ENCODE measurements around the gene HYDIN. TPM values are rescaled to one million over a fixed set of nuclear protein-coding genes. Genes with fewer than 3 reads are reported as not detected.

HYDIN gene
- total RNA-seq (6.8 TPM), polyA plus RNA-seq (0.15 TPM)

GRCh38 chr16:71230122-71230845 lies at the start of gene HYDIN:
HYDIN (minus strand) TSS chr16:71230722; CDS start chr16:71186895, 43,827 bp downstream.
- no peaks in the 10 kb centered on the region for H3K36me3 ChIP-seq (ENCODE audit: insufficient read depth)
- 10% methylated on average over 38 of the region's 38 CpGs for WGBS
- no peaks in the 10 kb centered on the region for H3K4me1 ChIP-seq (ENCODE audit: insufficient read depth)
- H3K27ac ChIP-seq (ENCODE audit: low read depth) = no peak within 1 kb of the TSS
- no peak within 1 kb of the TSS for H3K4me3 ChIP-seq (ENCODE audit: low read depth, low read length)
- peak; percentile 58 for DNase-seq (ENCODE audit: extremely low spot score)

- 93% methylated on average over 4 of the region's 4 CpGs for WGBS
- H3K36me3 ChIP-seq (ENCODE audit: insufficient read depth) = no peaks in the 10 kb centered on the region
- DNase-seq (ENCODE audit: extremely low spot score) = no peak
These were observed 46.2 kb upstream of the HYDIN start for GRCh38 chr16:71276589-71277334.

GRCh38 chr16:71273384-71273783 lies 42.9 kb upstream of the HYDIN start:
- no peaks in the 10 kb centered on the region for H3K36me3 ChIP-seq (ENCODE audit: insufficient read depth)
- no peak overlapping the region for H3K27ac ChIP-seq (ENCODE audit: low read depth)
- DNase-seq (ENCODE audit: extremely low spot score) = no peak
- 99% methylated on average over 1 of the region's 1 CpG for WGBS
- no peaks in the 10 kb centered on the region for H3K4me1 ChIP-seq (ENCODE audit: insufficient read depth)
- H3K4me3 ChIP-seq (ENCODE audit: low read depth, low read length) = no peak overlapping the region

More at GRCh38 chr16:71276589-71277334, 46.2 kb upstream of the HYDIN start:
- no peak overlapping the region for H3K4me3 ChIP-seq (ENCODE audit: low read depth, low read length)
- no peak overlapping the region for H3K27ac ChIP-seq (ENCODE audit: low read depth)
- no peaks in the 10 kb centered on the region for H3K4me1 ChIP-seq (ENCODE audit: insufficient read depth)

- H3K36me3 ChIP-seq (ENCODE audit: insufficient read depth) = no peaks in the 10 kb centered on the region
- no peak for DNase-seq (ENCODE audit: extremely low spot score)
- WGBS = 36% methylated on average over 3 of the region's 3 CpGs
- H3K4me3 ChIP-seq (ENCODE audit: low read depth, low read length) = no peak overlapping the region
- no peak overlapping the region for H3K27ac ChIP-seq (ENCODE audit: low read depth)
- no peaks in the 10 kb centered on the region for H3K4me1 ChIP-seq (ENCODE audit: insufficient read depth)
These were observed 33.8 kb upstream of the HYDIN start for GRCh38 chr16:71264299-71264698.

- no peak for DNase-seq (ENCODE audit: extremely low spot score)
- Histone ChIP-seq H3K36me3 (ENCODE audit: insufficient read depth) (no peaks in the 10 kb centered on the region), H3K4me3 (ENCODE audit: low read depth, low read length) (no peak overlapping the region), H3K4me1 (ENCODE audit: insufficient read depth) (no peaks in the 10 kb centered on the region), H3K27ac (ENCODE audit: low read depth) (no peak overlapping the region)
- WGBS = 79% methylated on average over 3 of the region's 3 CpGs
These were observed 33.1 kb upstream of the HYDIN start for GRCh38 chr16:71263582-71263981.

GRCh38 chr16:71262391-71262790 lies 31.9 kb upstream of the HYDIN start:
- H3K4me1 ChIP-seq (ENCODE audit: insufficient read depth) = no peaks in the 10 kb centered on the region
- no peaks in the 10 kb centered on the region for H3K36me3 ChIP-seq (ENCODE audit: insufficient read depth)
- 84% methylated on average over 5 of the region's 5 CpGs for WGBS
- no peak overlapping the region for H3K27ac ChIP-seq (ENCODE audit: low read depth)
- H3K4me3 ChIP-seq (ENCODE audit: low read depth, low read length) = no peak overlapping the region
- no peak for DNase-seq (ENCODE audit: extremely low spot score)

GRCh38 chr16:71260995-71261394 lies 30.5 kb upstream of the HYDIN start:
- no peak overlapping the region for H3K27ac ChIP-seq (ENCODE audit: low read depth)
- no peaks in the 10 kb centered on the region for H3K36me3 ChIP-seq (ENCODE audit: insufficient read depth)
- H3K4me3 ChIP-seq (ENCODE audit: low read depth, low read length) = no peak overlapping the region
- no peaks in the 10 kb centered on the region for H3K4me1 ChIP-seq (ENCODE audit: insufficient read depth)
- no peak for DNase-seq (ENCODE audit: extremely low spot score)

- no peaks in the 10 kb centered on the region for H3K4me1 ChIP-seq (ENCODE audit: insufficient read depth)
- H3K36me3 ChIP-seq (ENCODE audit: insufficient read depth) = no peaks in the 10 kb centered on the region
- 78% methylated on average over 5 of the region's 5 CpGs for WGBS
- no peak for DNase-seq (ENCODE audit: extremely low spot score)
- H3K27ac ChIP-seq (ENCODE audit: low read depth) = no peak overlapping the region
- no peak overlapping the region for H3K4me3 ChIP-seq (ENCODE audit: low read depth, low read length)
These were observed 28.6 kb upstream of the HYDIN start for GRCh38 chr16:71259086-71259485.

- no peaks in the 10 kb centered on the region for H3K36me3 ChIP-seq (ENCODE audit: insufficient read depth)
- 73% methylated on average over 1 of the region's 1 CpG for WGBS
- H3K4me1 ChIP-seq (ENCODE audit: insufficient read depth) = no peaks in the 10 kb centered on the region
- no peak overlapping the region for H3K4me3 ChIP-seq (ENCODE audit: low read depth, low read length)
- no peak for DNase-seq (ENCODE audit: extremely low spot score)
- H3K27ac ChIP-seq (ENCODE audit: low read depth) = no peak overlapping the region
These were observed 27.9 kb upstream of the HYDIN start for GRCh38 chr16:71258372-71258771.

GRCh38 chr16:71257768-71258167 lies 27.2 kb upstream of the HYDIN start:
- H3K4me1 ChIP-seq (ENCODE audit: insufficient read depth) = no peaks in the 10 kb centered on the region
- DNase-seq (ENCODE audit: extremely low spot score) = no peak
- 85% methylated on average over 1 of the region's 1 CpG for WGBS
- H3K36me3 ChIP-seq (ENCODE audit: insufficient read depth) = no peaks in the 10 kb centered on the region
- H3K27ac ChIP-seq (ENCODE audit: low read depth) = no peak overlapping the region
- H3K4me3 ChIP-seq (ENCODE audit: low read depth, low read length) = no peak overlapping the region

- Histone ChIP-seq H3K4me1 (ENCODE audit: insufficient read depth) (no peaks in the 10 kb centered on the region), H3K27ac (ENCODE audit: low read depth) (no peak overlapping the region), H3K4me3 (ENCODE audit: low read depth, low read length) (no peak overlapping the region), H3K36me3 (ENCODE audit: insufficient read depth) (no peaks in the 10 kb centered on the region)
- 38% methylated on average over 6 of the region's 6 CpGs for WGBS
- no peak for DNase-seq (ENCODE audit: extremely low spot score)
These were observed 25.2 kb upstream of the HYDIN start for GRCh38 chr16:71255721-71256120.

GRCh38 chr16:71254832-71255525 lies 24.5 kb upstream of the HYDIN start:
- no peaks in the 10 kb centered on the region for H3K4me1 ChIP-seq (ENCODE audit: insufficient read depth)
- no peaks in the 10 kb centered on the region for H3K36me3 ChIP-seq (ENCODE audit: insufficient read depth)
- no peak overlapping the region for H3K27ac ChIP-seq (ENCODE audit: low read depth)
- WGBS = 78% methylated on average over 4 of the region's 4 CpGs
- DNase-seq (ENCODE audit: extremely low spot score) = no peak
- H3K4me3 ChIP-seq (ENCODE audit: low read depth, low read length) = no peak overlapping the region

GRCh38 chr16:71250461-71251235 lies 20.1 kb upstream of the HYDIN start:
- Histone ChIP-seq H3K4me1 (ENCODE audit: insufficient read depth) (no peaks in the 10 kb centered on the region), H3K27ac (ENCODE audit: low read depth) (no peak overlapping the region), H3K36me3 (ENCODE audit: insufficient read depth) (no peaks in the 10 kb centered on the region), H3K4me3 (ENCODE audit: low read depth, low read length) (no peak overlapping the region)
- DNase-seq (ENCODE audit: extremely low spot score) = no peak
- WGBS = 79% methylated on average over 5 of the region's 5 CpGs

All from urinary bladder (tissue), 4 donors.